ENCODE measurements around the gene FUT8. TPM values are rescaled to one million over a fixed set of nuclear protein-coding genes. Genes with fewer than 3 reads are reported as not detected.
"Not testable (repeated sequence)": the region's sequence is repeated elsewhere in the genome, so short reads cannot be mapped to it uniquely, and the experiment has no call there.

Gene FUT8
- total and polyA plus RNA-seq, 2 experiments from 2014 or later, result 17.4 to 35.4 TPM

GRCh38 chr14:65628664-65629063 is 216.1 kb downstream of the FUT8 start:
- H3K27me3 ChIP-seq, result no peaks in the 10 kb centered on the region
- H3K4me3 ChIP-seq, result no peak overlapping the region
- no peak for TF ChIP-seq CTCF (IDR thresholded peaks at IDR 0.05; ENCODE audit: low read depth, low read length)
- no peaks in the 10 kb centered on the region for H3K9me3 ChIP-seq (ENCODE audit: low read depth)
- H3K4me1 ChIP-seq (ENCODE audit: low read depth), result peaks cover 13% of the 10 kb centered on the region
- H3K36me3 ChIP-seq, result no peaks in the 10 kb centered on the region
- DNase-seq (ENCODE audit: low read depth in 1 of 2, low spot score in 1 of 2), result no peak
- H3K27ac ChIP-seq, result no peak overlapping the region

GRCh38 chr14:65631040-65631439 is 218.5 kb downstream of the FUT8 start:
- no peak for TF ChIP-seq CTCF (IDR thresholded peaks at IDR 0.05; ENCODE audit: low read depth, low read length)
- Histone ChIP-seq H3K4me1 (ENCODE audit: low read depth) (peaks cover 5% of the 10 kb centered on the region), H3K27me3 (no peaks in the 10 kb centered on the region), H3K9me3 (ENCODE audit: low read depth) (no peaks in the 10 kb centered on the region), H3K4me3 (no peak overlapping the region), H3K27ac (no peak overlapping the region), H3K36me3 (no peaks in the 10 kb centered on the region)
- DNase-seq (ENCODE audit: low read depth in 1 of 2, low spot score in 1 of 2), result no peak

GRCh38 chr14:65632487-65632886 is 220.0 kb downstream of the FUT8 start:
- Histone ChIP-seq H3K27me3 (no peaks in the 10 kb centered on the region), H3K9me3 (ENCODE audit: low read depth) (no peaks in the 10 kb centered on the region), H3K4me3 (no peak overlapping the region), H3K36me3 (no peaks in the 10 kb centered on the region), H3K27ac (no peak overlapping the region), H3K4me1 (ENCODE audit: low read depth) (peaks cover 5% of the 10 kb centered on the region)
- DNase-seq (ENCODE audit: low read depth in 1 of 2, low spot score in 1 of 2), result no peak
- no peak for TF ChIP-seq CTCF (IDR thresholded peaks at IDR 0.05; ENCODE audit: low read depth, low read length)

- not testable (repeated sequence) for H3K4me3 ChIP-seq; H3K27me3 ChIP-seq; H3K4me1 ChIP-seq (ENCODE audit: low read depth); H3K36me3 ChIP-seq; H3K27ac ChIP-seq; DNase-seq (ENCODE audit: low read depth in 1 of 2, low spot score in 1 of 2); H3K9me3 ChIP-seq (ENCODE audit: low read depth)
Measured at GRCh38 chr14:65633666-65634065, 221.1 kb downstream of the FUT8 start.

DNA sequence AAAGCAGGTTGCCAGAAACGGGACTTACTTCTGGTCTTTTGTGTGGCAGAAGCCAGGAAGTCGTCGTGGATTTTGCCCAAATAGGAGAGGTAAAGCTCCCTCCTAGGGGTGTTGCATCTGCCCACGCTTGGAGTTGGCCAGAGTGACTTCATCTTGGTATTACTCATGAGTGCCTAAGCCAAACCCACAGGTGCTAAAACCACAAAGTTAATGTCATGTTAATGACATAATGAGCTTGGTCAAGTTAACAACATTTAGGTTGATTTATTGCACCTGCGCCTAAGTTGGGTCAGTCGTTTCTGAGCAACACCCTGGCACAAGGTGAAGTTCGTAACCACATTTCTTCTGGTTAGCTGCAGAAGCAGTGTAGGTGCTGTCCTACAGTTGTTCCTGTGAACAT is 225.2 kb downstream of the FUT8 start:
- H3K9me3 ChIP-seq (ENCODE audit: low read depth), result no peaks in the 10 kb centered on the region
- no peak overlapping the region for H3K27ac ChIP-seq
- H3K36me3 ChIP-seq, result no peaks in the 10 kb centered on the region
- H3K4me3 ChIP-seq, result no peak overlapping the region
- H3K4me1 ChIP-seq (ENCODE audit: low read depth), result no peaks in the 10 kb centered on the region
- H3K27me3 ChIP-seq, result no peaks in the 10 kb centered on the region
- no peak for TF ChIP-seq CTCF (IDR thresholded peaks at IDR 0.05; ENCODE audit: low read depth, low read length)
- DNase-seq (ENCODE audit: low read depth in 1 of 2, low spot score in 1 of 2), result peak in 1 of 2 donors; percentile 5

DNA sequence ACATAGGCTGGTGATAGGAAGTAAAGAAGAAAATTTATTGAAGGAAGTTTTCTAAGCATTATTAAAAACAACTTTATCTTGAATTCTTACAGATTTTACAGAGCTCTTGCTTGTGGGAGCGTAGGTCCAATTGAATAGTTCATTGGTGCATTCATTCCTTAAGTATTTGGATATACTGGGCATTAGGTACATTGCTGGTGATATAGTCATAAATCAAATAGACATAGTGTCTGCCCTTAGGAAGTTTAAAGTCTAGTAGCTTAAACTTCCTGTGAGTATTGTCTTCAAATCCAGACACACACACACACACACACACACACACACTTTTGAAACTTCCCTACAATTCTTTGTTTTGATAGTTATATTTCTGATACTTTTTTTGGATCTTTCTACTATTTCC is 226.7 kb downstream of the FUT8 start:
- H3K36me3 ChIP-seq, result no peaks in the 10 kb centered on the region
- no peaks in the 10 kb centered on the region for H3K9me3 ChIP-seq (ENCODE audit: low read depth)
- H3K27ac ChIP-seq, result no peak overlapping the region
- no peaks in the 10 kb centered on the region for H3K4me1 ChIP-seq (ENCODE audit: low read depth)
- DNase-seq (ENCODE audit: low read depth in 1 of 2, low spot score in 1 of 2), result peak in 1 of 2 donors; percentile 8
- no peak overlapping the region for H3K4me3 ChIP-seq
- H3K27me3 ChIP-seq, result no peaks in the 10 kb centered on the region
- TF ChIP-seq CTCF (IDR thresholded peaks at IDR 0.05; ENCODE audit: low read depth, low read length), result no peak

Measured in cardiac muscle cell (in vitro differentiated cells and primary cell).